HG02798 (cell line): ENCODE data around the gene DYNLT5.
A peak's percentile ranks its signal among the peaks of the same experiment; 100 is the strongest.

Experiments
- ATAC-seq: cut with Tn5 transposase; IDR thresholded peaks from one replicate; pipeline ENCODE4 v1.9.1; 2021; ENCODE audit warnings: mild to moderate bottlenecking; ENCODE audit not compliant: unreplicated experiment, poor library complexity

The DYNLT5 gene

GRCh38 chr1:66747501-66747900 lies 4.8 kb upstream of the DYNLT5 start:
- no peak for ATAC-seq

- ATAC-seq = no peak
Observed at GRCh38 chr1:66750577-66750976, 1.7 kb upstream of the DYNLT5 start.

- no peak for ATAC-seq
Observed at GRCh38 chr1:66751160-66751559, 1.1 kb upstream of the DYNLT5 start.

- ATAC-seq = no peak
Observed at GRCh38 chr1:66752671-66753371, 562 bp downstream of the DYNLT5 start.

- ATAC-seq = peak; percentile 18
Observed at GRCh38 chr1:66757722-66758240, 5.5 kb downstream of the DYNLT5 start.

- ATAC-seq = peak; percentile 100
Observed at GRCh38 chr1:66758241-66758755, 6.0 kb downstream of the DYNLT5 start.

GRCh38 chr1:66760506-66760905 lies 8.2 kb downstream of the DYNLT5 start:
- ATAC-seq = no peak

- no peak for ATAC-seq
Observed at GRCh38 chr1:66761221-66761620, 9.0 kb downstream of the DYNLT5 start.

GRCh38 chr1:66764994-66765578 lies 12.8 kb downstream of the DYNLT5 start:
- peak; percentile 76 for ATAC-seq

- no peak for ATAC-seq
Observed at GRCh38 chr1:66767626-66768025, 15.4 kb downstream of the DYNLT5 start.

- no peak for ATAC-seq
Observed at GRCh38 chr1:66768965-66769364, 16.7 kb downstream of the DYNLT5 start.

- ATAC-seq = no peak
Observed at GRCh38 chr1:66769512-66770229, 17.4 kb downstream of the DYNLT5 start.

GRCh38 chr1:66770240-66770639 lies 18.0 kb downstream of the DYNLT5 start:
- ATAC-seq = no peak

- no peak for ATAC-seq
Observed at GRCh38 chr1:66770694-66771093, 18.4 kb downstream of the DYNLT5 start.

- ATAC-seq = no peak
Observed at GRCh38 chr1:66773227-66773626, 21.0 kb downstream of the DYNLT5 start.

GRCh38 chr1:66774438-66774837 lies 22.2 kb downstream of the DYNLT5 start:
- ATAC-seq = no peak

- ATAC-seq = no peak
Observed at GRCh38 chr1:66775646-66776045, 23.4 kb downstream of the DYNLT5 start.

- ATAC-seq = no peak
Observed at GRCh38 chr1:66777831-66778230, 25.6 kb downstream of the DYNLT5 start.

- ATAC-seq = no peak
Observed at GRCh38 chr1:66778266-66778665, 26.0 kb downstream of the DYNLT5 start.

- no peak for ATAC-seq
Observed at GRCh38 chr1:66778969-66779368, 26.7 kb downstream of the DYNLT5 start.

- ATAC-seq = no peak
Observed at GRCh38 chr1:66779475-66780078, 27.3 kb downstream of the DYNLT5 start.
